SK-MEL-5 (cell line): ENCODE data around the gene MFSD6. TPM values are rescaled to one million over a fixed set of nuclear protein-coding genes. Genes with fewer than 3 reads are reported as not detected.

ENCODE experiments used
- DNase-seq: peaks from one replicate; pipeline ENCODE4 v3.0.0-alpha.2; 2016; ENCODE audit warnings: low read depth, low spot score
- in situ Hi-C: cut with HindIII; loops from 2 replicates; pipeline ENCODE4 v1.10.0; 2016; ENCODE audit warnings: low sequenced_read_pairs, high pct_unique_total_duplicates, low pct_unique_long_range_greater_than_20kb
- total RNA-seq: library from RNA; depleted of rRNA; stranded (reverse); fragments of >200 nt; shearing (Covaris generic); gene quantifications from 2 replicates; pipeline ENCODE4 v1.2.3, GENCODE V29; 2014

The MFSD6 gene
- total RNA-seq, 1 experiment from 2014 or later = 6.7 TPM

- peak; percentile 64 for DNase-seq
- in situ Hi-C loops = no loop called here
These were observed 122.2 kb downstream of the MFSD6 start for GRCh38 chr2:190530248-190530900.

- in situ Hi-C loops = no loop called here
- DNase-seq = no peak
These were observed 124.4 kb downstream of the MFSD6 start for GRCh38 chr2:190532581-190532980.

GRCh38 chr2:190533175-190533967 lies 125.2 kb downstream of the MFSD6 start:
- in situ Hi-C loops = no loop called here
- no peak for DNase-seq

- in situ Hi-C loops = no loop called here
- no peak for DNase-seq
These were observed 125.8 kb downstream of the MFSD6 start for GRCh38 chr2:190533968-190534309.

GRCh38 chr2:190534310-190535120 lies 126.4 kb downstream of the MFSD6 start, which contains the start of gene NEMP2:
NEMP2 (minus strand) TSS chr2:190534722; CDS start chr2:190534655, 67 bp downstream.
- in situ Hi-C loops = no loop called here
- DNase-seq = peak; percentile 67

- DNase-seq = no peak
- in situ Hi-C loops = no loop called here
These were observed 126.9 kb downstream of the MFSD6 start for GRCh38 chr2:190535121-190535439.

- in situ Hi-C loops = no loop called here
- no peak for DNase-seq
These were observed 127.4 kb downstream of the MFSD6 start for GRCh38 chr2:190535586-190535985.

GRCh38 chr2:190537765-190538164 lies 129.6 kb downstream of the MFSD6 start:
- in situ Hi-C loops = no loop called here
- peak; percentile 70 for DNase-seq

GRCh38 chr2:190538201-190538600 lies 130.0 kb downstream of the MFSD6 start:
- in situ Hi-C loops = no loop called here
- peak; percentile 64 for DNase-seq

GRCh38 chr2:190540048-190540447 lies 131.9 kb downstream of the MFSD6 start:
- no peak for DNase-seq
- in situ Hi-C loops = no loop called here

- no peak for DNase-seq
- in situ Hi-C loops = no loop called here
These were observed 136.9 kb downstream of the MFSD6 start for GRCh38 chr2:190545093-190545492.

GRCh38 chr2:190545555-190546385 lies 137.6 kb downstream of the MFSD6 start:
- DNase-seq = no peak
- in situ Hi-C loops = no loop called here

GRCh38 chr2:190546734-190547133 lies 138.6 kb downstream of the MFSD6 start:
- DNase-seq = no peak
- in situ Hi-C loops = no loop called here

GRCh38 chr2:190547886-190548285 lies 139.7 kb downstream of the MFSD6 start:
- DNase-seq = no peak
- in situ Hi-C loops = no loop called here

- no peak for DNase-seq
- in situ Hi-C loops = no loop called here
These were observed 142.0 kb downstream of the MFSD6 start for GRCh38 chr2:190550137-190550536.
